ENCODE results near the gene TBC1D22B. TPM values are rescaled to one million over a fixed set of nuclear protein-coding genes. Genes with fewer than 3 reads are reported as not detected.

The TBC1D22B gene
- total and polyA plus RNA-seq, 2 donors (not counting 3 experiments of a cell fraction or from before 2014, with no cell fraction given), result 13.1 to 13.6 TPM

GRCh38 chr6:37284781-37285180, 27.2 kb downstream of the TBC1D22B start:
- BruUV-seq (replicated peaks), result no TSS peak

More at GRCh38 chr6:37284781-37285180, 27.2 kb downstream of the TBC1D22B start:
- CTCF ChIA-PET, result interaction anchor here (0.6 to 2.0 kb wide), 4 partner anchors 10 to 38 kb away, joined by 3 to 5 read pairs (median 4); no protein-coding TSS in a partner anchor
- H2AFZ ChIP-seq (ENCODE audit: low read depth, low read length), result no peak overlapping the region
- no peaks in the 10 kb centered on the region for H4K20me1 ChIP-seq (replicated peaks; ENCODE audit: control insufficient read depth, extremely low read depth, insufficient read depth, low read length)
- H3K9me1 ChIP-seq (replicated peaks; ENCODE audit: control insufficient read depth, extremely low read depth, insufficient read depth, low read length), result no peaks in the 10 kb centered on the region
- DNase-seq (ENCODE audit: low read depth, low spot score) (no peak), FAIRE-seq (no peak)
- H3K4me3 ChIP-seq (replicated peaks in 1 of 3; ENCODE audit: insufficient read depth in 1 of 3, low read depth in 1 of 3, low read length in 3 of 3), result no peak overlapping the region
- POLR2A ChIA-PET, result no interaction called here
- TF ChIP-seq CTCF (IDR thresholded peaks at IDR 0.05; ENCODE audit: extremely low read depth in 1 of 2, insufficient read depth in 1 of 2, low read depth in 1 of 2, low read length in 2 of 2) (no peak), FOS (IDR thresholded peaks at IDR 0.05; ENCODE audit: borderline replicate concordance, insufficient read depth, low read length) (no peak), JUN (IDR thresholded peaks at IDR 0.05; ENCODE audit: borderline replicate concordance, insufficient read depth, insufficient read length, low read depth) (no peak), POLR2AphosphoS5 (IDR thresholded peaks at IDR 0.05; ENCODE audit: insufficient read depth, low read depth, low read length) (no peak), POLR2A (IDR thresholded peaks at IDR 0.05; ENCODE audit: low read depth, low read length) (no peak), MYC (IDR thresholded peaks at IDR 0.05; ENCODE audit: low read depth, low read length) (no peak)
- TF ChIP-seq, protein P1, sequence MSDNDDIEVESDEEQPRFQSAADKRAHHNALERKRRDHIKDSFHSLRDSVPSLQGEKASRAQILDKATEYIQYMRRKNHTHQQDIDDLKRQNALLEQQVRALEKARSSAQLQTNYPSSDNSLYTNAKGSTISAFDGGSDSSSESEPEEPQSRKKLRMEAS (IDR thresholded peaks at IDR 0.05; ENCODE audit: insufficient read depth, insufficient read length), result no peak
- H3K79me2 ChIP-seq (ENCODE audit: control insufficient read depth, insufficient read depth, low read length), result peaks cover 2% of the 10 kb centered on the region
- no peak overlapping the region for H3K9ac ChIP-seq (replicated peaks; ENCODE audit: extremely low read depth, insufficient read depth, low read length)
- no peaks in the 10 kb centered on the region for H3K9me3 ChIP-seq (replicated peaks; ENCODE audit: control insufficient read depth, insufficient read depth, low read length)
- no peaks in the 10 kb centered on the region for H3K4me1 ChIP-seq (ENCODE audit: control insufficient read depth, extremely low read depth, insufficient read depth, low read length)
- H3K27me3 ChIP-seq (ENCODE audit: control insufficient read depth in 2 of 2, insufficient read depth in 2 of 2, low read length in 2 of 2), result no peaks in the 10 kb centered on the region
- no peak overlapping the region for H3K4me2 ChIP-seq (ENCODE audit: insufficient read depth, low read length)
- peaks cover 25 to 28% of the 10 kb centered on the region in 2 experiments for H3K36me3 ChIP-seq (ENCODE audit: control insufficient read depth in 2 of 2, extremely low read depth in 1 of 2, insufficient read depth in 2 of 2, low read length in 2 of 2)
- intact Hi-C loops (cut with micrococcal nuclease), result no loop called here
- H3K27ac ChIP-seq (ENCODE audit: insufficient read depth, low read depth, low read length), result no peak overlapping the region
- dilution Hi-C loops (cut with MboI; ENCODE audit: extremely low pct_ligation_motif_present, low sequenced_read_pairs), result no loop called here

Measured in endothelial cell of umbilical vein (primary cell).